HEK293 (cell line): ENCODE data around the gene GPT2.

ENCODE experiments used
- CTCF ChIA-PET: fragments of 350-600 bp; formaldehyde crosslinking; extraction: SDS; loops from one replicate; lab custom pipeline; 2021; ENCODE audit warnings: antibody characterized with exemption; lab: Yijun Ruan, JAX
- POLR2A ChIA-PET: fragments of 300-600 bp; formaldehyde crosslinking; extraction: SDS; loops from one replicate; lab custom pipeline; 2020; ENCODE audit warnings: antibody characterized with exemption, inconsistent platforms; lab: Yijun Ruan, JAX
- H3K27ac ChIP-seq: fragments of 200-500 bp; sonication (Bioruptor generic); 2 replicates; pipeline ENCODE4 v1.5.1; 2014; ENCODE audit warnings: low read depth, low read length, control low read depth, inconsistent platforms; ENCODE audit errors: extremely low read depth
- H3K36me3 ChIP-seq, 2 experiments: fragments of 200-500 bp in 1 of 2; sonication (Bioruptor generic) in 1 of 2; 1 replicate in 1 of 2; 2 replicates in 1 of 2; pipeline ENCODE4 v1.5.1; 2014 to 2017; ENCODE audit warnings: inconsistent platforms in 2 of 2, low read length in 2 of 2; ENCODE audit not compliant: control insufficient read depth in 2 of 2, insufficient read depth in 1 of 2
- H3K4me1 ChIP-seq: fragments of 200-500 bp; sonication (Bioruptor generic); 2 replicates; pipeline ENCODE4 v1.5.1; 2014; ENCODE audit warnings: mild to moderate bottlenecking, low read length, inconsistent platforms; ENCODE audit not compliant: control insufficient read depth, insufficient read depth
- H3K4me3 ChIP-seq: 2 replicates; pipeline ENCODE4 v1.5.1; 2011; ENCODE audit warnings: low read depth, mild to moderate bottlenecking, control low read depth, low read length, moderate library complexity
- H3K9me3 ChIP-seq: fragments of 200-500 bp; sonication (Bioruptor generic); 2 replicates; pipeline ENCODE4 v1.5.1; 2014; ENCODE audit warnings: low read depth, low read length, inconsistent platforms; ENCODE audit not compliant: control insufficient read depth, insufficient read depth
- BCL6B ChIP-seq: fragments of 450-650 bp; formaldehyde crosslinking; IDR thresholded peaks from 2 replicates; pipeline ENCODE4 v1.5.1; 2017; ENCODE audit warnings: missing biosample characterization, missing genetic modification characterization
- EGR2 ChIP-seq: fragments of 450-650 bp; formaldehyde crosslinking; IDR thresholded peaks from 2 replicates; pipeline ENCODE4 v1.5.1; 2016; ENCODE audit warnings: low read depth, missing biosample characterization, missing genetic modification characterization
- GLI4 ChIP-seq: fragments of 450-650 bp; formaldehyde crosslinking; IDR thresholded peaks from 2 replicates; pipeline ENCODE4 v1.5.1; 2016; ENCODE audit warnings: missing biosample characterization, missing genetic modification characterization
- KLF7 ChIP-seq: fragments of 450-650 bp; formaldehyde crosslinking; IDR thresholded peaks from 2 replicates; pipeline ENCODE4 v1.5.1; 2016; ENCODE audit warnings: missing biosample characterization, missing genetic modification characterization, borderline replicate concordance
- OSR2 ChIP-seq: fragments of 450-650 bp; formaldehyde crosslinking; IDR thresholded peaks from 2 replicates; pipeline ENCODE4 v1.5.1; 2016; ENCODE audit warnings: missing biosample characterization, missing genetic modification characterization
- SALL2 ChIP-seq: fragments of 450-650 bp; formaldehyde crosslinking; IDR thresholded peaks from 2 replicates; pipeline ENCODE4 v1.5.0; 2017; ENCODE audit warnings: missing biosample characterization, mild to moderate bottlenecking, missing genetic modification characterization, borderline replicate concordance
- ZBTB26 ChIP-seq: fragments of 450-650 bp; formaldehyde crosslinking; optimal IDR thresholded peaks from 2 replicates; pipeline ENCODE3; 2016; ENCODE audit warnings: missing biosample characterization, mild to moderate bottlenecking, missing genetic modification characterization
- ZBTB7A ChIP-seq: fragments of 450-650 bp; formaldehyde crosslinking; IDR thresholded peaks from 2 replicates; pipeline ENCODE4 v1.5.1; 2016; ENCODE audit warnings: low read depth, missing biosample characterization, missing genetic modification characterization
- ZFHX2 ChIP-seq: fragments of 450-650 bp; formaldehyde crosslinking; conservative IDR thresholded peaks from 2 replicates; pipeline ENCODE4 v1.5.1; 2016; ENCODE audit warnings: missing biosample characterization, missing genetic modification characterization
- ZFP69B ChIP-seq: fragments of 450-650 bp; formaldehyde crosslinking; IDR thresholded peaks from 2 replicates; pipeline ENCODE4 v1.5.1; 2016; ENCODE audit warnings: missing biosample characterization, missing genetic modification characterization
- ZNF121 ChIP-seq: fragments of 450-650 bp; formaldehyde crosslinking; IDR thresholded peaks from 2 replicates; pipeline ENCODE4 v1.5.1; 2016; ENCODE audit warnings: missing biosample characterization, missing genetic modification characterization
- ZNF221 ChIP-seq: fragments of 450-650 bp; formaldehyde crosslinking; IDR thresholded peaks from 2 replicates; pipeline ENCODE4 v1.5.1; 2017; ENCODE audit warnings: missing biosample characterization, missing genetic modification characterization, borderline replicate concordance
- ZNF571 ChIP-seq: fragments of 450-650 bp; formaldehyde crosslinking; IDR thresholded peaks from 2 replicates; pipeline ENCODE4 v1.5.0; 2017; ENCODE audit warnings: missing biosample characterization, missing genetic modification characterization
- ZNF837 ChIP-seq: fragments of 450-650 bp; formaldehyde crosslinking; IDR thresholded peaks from 2 replicates; pipeline ENCODE4 v1.5.1; 2016; ENCODE audit warnings: missing biosample characterization, missing genetic modification characterization

The GPT2 gene

GRCh38 chr16:46894036-46894672 lies 10.0 kb downstream of the GPT2 start:
- H3K4me1 ChIP-seq = no peaks in the 10 kb centered on the region
- no peak overlapping the region for H3K27ac ChIP-seq
- no peaks in the 10 kb centered on the region for H3K9me3 ChIP-seq
- peaks cover 0 to 21% of the 10 kb centered on the region in 2 experiments; a peak in 2 of 3 replicates for H3K36me3 ChIP-seq
- ChIA-PET POLR2A (no interaction called here), CTCF (interaction anchor here (0.6 to 1.0 kb wide), 2 partner anchors 11 to 15 kb away, joined by 3 read pairs; no protein-coding TSS in a partner anchor)
- H3K4me3 ChIP-seq = no peak overlapping the region
- peak; percentile 20; the same call in 1 of the 2 replicates for TF ChIP-seq EGR2 (tag by site-specific recombination)
- TF ChIP-seq ZBTB26 (tag by site-specific recombination) = no peak
- peak; percentile 45; the same call in 1 of the 2 replicates for TF ChIP-seq ZFHX2 (tag by site-specific recombination)

- Histone ChIP-seq H3K4me1 (no peaks in the 10 kb centered on the region), H3K9me3 (no peaks in the 10 kb centered on the region), H3K4me3 (no peak overlapping the region), H3K36me3 (peaks cover 0 to 27% of the 10 kb centered on the region in 2 experiments; a peak in 2 of 3 replicates), H3K27ac (no peak overlapping the region)
- TF ChIP-seq ZNF121 (tag by site-specific recombination) = 0 out of 2 replicates have a peak, but pooled peaks have one; percentile 12
- no peak for TF ChIP-seq BCL6B (tag by site-specific recombination)
- POLR2A ChIA-PET = interaction anchor here (0.6 kb wide), 1 partner anchor 321 kb away, joined by 5 read pairs; no protein-coding TSS in a partner anchor
- CTCF ChIA-PET = interaction anchor here (0.6 to 1.8 kb wide), 5 partner anchors 41 to 1261 kb away, joined by 3 to 14 read pairs (median 3); no protein-coding TSS in a partner anchor
These were observed 11.5 kb downstream of the GPT2 start for GRCh38 chr16:46895399-46896313.

- no peaks in the 10 kb centered on the region for H3K9me3 ChIP-seq
- peaks cover 0 to 35% of the 10 kb centered on the region in 2 experiments; a peak in 2 of 3 replicates for H3K36me3 ChIP-seq
- CTCF ChIA-PET = interaction anchor here (0.6 to 1.8 kb wide), 4 partner anchors 42 to 1261 kb away, joined by 3 to 14 read pairs (median 4); no protein-coding TSS in a partner anchor
- no peaks in the 10 kb centered on the region for H3K4me1 ChIP-seq
- POLR2A ChIA-PET = interaction anchor here (0.6 kb wide), 1 partner anchor 320 kb away, joined by 5 read pairs; no protein-coding TSS in a partner anchor
- no peak for TF ChIP-seq ZFP69B (tag by site-specific recombination)
- TF ChIP-seq SALL2 = no peak
- no peak for TF ChIP-seq KLF7
- TF ChIP-seq OSR2 (tag by site-specific recombination) = no peak
- TF ChIP-seq ZBTB26 (tag by site-specific recombination) = no peak
- no peak for TF ChIP-seq ZBTB7A (tag by site-specific recombination)
- no peak for TF ChIP-seq GLI4 (tag by site-specific recombination)
- no peak for TF ChIP-seq ZNF221 (tag by site-specific recombination)
- no peak for TF ChIP-seq ZNF837 (tag by site-specific recombination)
- TF ChIP-seq ZNF571 (tag by site-specific recombination) = no peak
- TF ChIP-seq, all 188 proteins: peak for 0
- Histone ChIP-seq H3K27ac (no peak overlapping the region), H3K4me3 (no peak overlapping the region)
These were observed 12.3 kb downstream of the GPT2 start for GRCh38 chr16:46896314-46896968.
